ENCODE results near the gene SCN3B. TPM values are rescaled to one million over a fixed set of nuclear protein-coding genes. Genes with fewer than 3 reads are reported as not detected.

Gene SCN3B
- total and polyA plus RNA-seq, 2 of the 4 experiments (the other 2 are of a cell fraction): under 0.01 to 0.03 TPM

GRCh38 chr11:123653483-123653826 lies 969 bp downstream of the SCN3B start:
- Histone ChIP-seq H3K56ac (ENCODE audit: extremely low read depth, insufficient read depth, low read length) (no peak overlapping the region), H3K9me1 (ENCODE audit: insufficient read depth, low read length) (no peaks in the 10 kb centered on the region), H3K23ac (ENCODE audit: low read depth, low read length) (no peak overlapping the region), H4K8ac (ENCODE audit: low read depth in 2 of 2, low read length in 2 of 2) (no peak overlapping the region), H3K27me3 (ENCODE audit: control insufficient read depth, insufficient read depth, low read length) (peaks cover 18% of the 10 kb centered on the region), H3K4me2 (ENCODE audit: low read depth, low read length) (no peak overlapping the region), H4K20me1 (ENCODE audit: insufficient read depth, low read length) (no peaks in the 10 kb centered on the region), H2BK20ac (ENCODE audit: low read depth, low read length) (no peak overlapping the region), H4K5ac (ENCODE audit: low read depth, low read length) (no peak overlapping the region), H3K14ac (replicated peaks; ENCODE audit: low read depth, low read length) (no peak overlapping the region), H3K79me1 (ENCODE audit: low read depth in 1 of 2, low read length in 2 of 2) (no peaks in the 10 kb centered on the region), H2AK5ac (ENCODE audit: low read depth, low read length) (no peak overlapping the region), H2BK120ac (ENCODE audit: low read depth, low read length) (no peak overlapping the region), H3K9ac (ENCODE audit: low read depth, low read length) (no peak overlapping the region), H3K27ac (ENCODE audit: insufficient read depth, low read length) (no peak overlapping the region), H3K9me3 (ENCODE audit: control insufficient read depth, insufficient read depth, low read length) (no peaks in the 10 kb centered on the region), H4K91ac (ENCODE audit: insufficient read depth, low read depth, low read length) (no peak overlapping the region), H3K36me3 (ENCODE audit: control insufficient read depth, insufficient read depth, low read length) (no peaks in the 10 kb centered on the region), H3K4me1 (ENCODE audit: control insufficient read depth, insufficient read depth, low read length) (no peaks in the 10 kb centered on the region), H2AFZ (replicated peaks; ENCODE audit: low read length, poor library complexity) (peak overlapping the region; percentile 94), H3K4ac (ENCODE audit: low read depth, low read length) (no peak overlapping the region), H2BK15ac (ENCODE audit: low read depth, low read length) (no peak overlapping the region), H3K18ac (ENCODE audit: low read depth, low read length) (no peak overlapping the region), H2BK5ac (ENCODE audit: low read depth, low read length, poor library complexity, severe bottlenecking) (no peak overlapping the region), H2AK9ac (replicated peaks; ENCODE audit: low read depth, low read length, poor library complexity) (no peak overlapping the region), H3K4me3 (ENCODE audit: insufficient read depth, low read depth, low read length) (no peak overlapping the region)
- TF ChIP-seq MXI1 (IDR thresholded peaks at IDR 0.05; ENCODE audit: borderline replicate concordance, low read depth, low read length) (no peak), BHLHE40 (IDR thresholded peaks at IDR 0.05; ENCODE audit: low read depth, low read length) (no peak), ELK1 (IDR thresholded peaks at IDR 0.05; ENCODE audit: borderline replicate concordance, low read depth, low read length) (no peak), NFE2L2 (IDR thresholded peaks at IDR 0.05; ENCODE audit: low read depth, low read length) (no peak), FOS (IDR thresholded peaks at IDR 0.05; ENCODE audit: low read depth, low read length) (no peak), CTCF (conservative IDR thresholded peaks at IDR 0.05; ENCODE audit: low read depth, low read length) (no peak), CEBPB (IDR thresholded peaks at IDR 0.05; ENCODE audit: low read depth, low read length) (no peak), USF2 (IDR thresholded peaks at IDR 0.05; ENCODE audit: low read depth, low read length) (no peak)
- ATAC-seq (ENCODE audit: low read depth) (no peak), DNase-seq (no peak)
- WGBS, 2 experiments (ENCODE audit: extremely low coverage in 2 of 2, insufficient read length in 1 of 2): 10% methylated on average over 2 of the region's 10 CpGs; no CpG with 5 or more reads in 1 of the 2 experiments
- intact Hi-C loops (cut with micrococcal nuclease) (no loop called here), dilution Hi-C loops (cut with HindIII; ENCODE audit: low sequenced_read_pairs, unreplicated experiment) (no loop called here), in situ Hi-C loops (cut with MboI; ENCODE audit: low sequenced_read_pairs) (no loop called here)
- ChIA-PET CTCF (interaction anchor here (1.9 kb wide), 1 partner anchor 54 kb away, joined by 6 read pairs; no protein-coding TSS in a partner anchor), POLR2A (ENCODE audit: unreplicated experiment) (no interaction called here)
- BruUV-seq (replicated peaks): no TSS peak
